Endothelial cell of umbilical vein (primary cell): ENCODE results near the gene PRPF19. TPM values are rescaled to one million over a fixed set of nuclear protein-coding genes. Genes with fewer than 3 reads are reported as not detected.

Source experiments
- BruUV-seq: library from RNA; stranded (reverse); fragments of 400-500 nt; replicated peaks from 2 replicates; lab custom pipeline; 2021; lab: Mats Ljungman, UMichigan
- CTCF ChIA-PET: fragments of 300-600, 350-600 bp; sonication (Branson Sonifier 250); formaldehyde crosslinking; loops from one replicate; lab custom pipeline; 2021; ENCODE audit warnings: antibody characterized with exemption, inconsistent platforms; lab: Charles Lee
- POLR2A ChIA-PET: fragments of 300-600, 350-600 bp; sonication (Branson Sonifier 250); formaldehyde crosslinking; loops from one replicate; lab custom pipeline; 2021; ENCODE audit warnings: antibody characterized with exemption, inconsistent platforms; lab: Charles Lee
- DNase-seq: peaks from one replicate; pipeline ENCODE4 v3.0.0-alpha.2; 2011; ENCODE audit warnings: low read depth, low spot score
- FAIRE-seq: peaks from 2 replicates; lab custom pipeline; 2011; peaks lifted over from hg19 to GRCh38; lab: Jason Lieb, UNC
- H2AFZ ChIP-seq: 2 replicates; pipeline ENCODE4 v1.6.0; 2012; ENCODE audit warnings: low read depth, low read length, control low read depth, inconsistent platforms
- H3K27ac ChIP-seq: 2 replicates; pipeline ENCODE4 v1.5.1; 2011; ENCODE audit warnings: low read depth, mild to moderate bottlenecking, control low read depth, low read length, moderate library complexity; ENCODE audit not compliant: insufficient read depth
- H3K27me3 ChIP-seq, 2 experiments: 2 replicates each; pipeline versions ENCODE4 v1.6.0 to v1.6.1; 2011; ENCODE audit warnings: low read length in 2 of 2, mixed read lengths in 1 of 2; ENCODE audit not compliant: control insufficient read depth in 2 of 2, insufficient read depth in 2 of 2
- H3K36me3 ChIP-seq, 2 experiments: 2 replicates in 1 of 2; 3 replicates in 1 of 2; pipeline ENCODE4 v1.5.1; 2011; ENCODE audit warnings: low read length in 2 of 2, mild to moderate bottlenecking in 1 of 2, moderate library complexity in 1 of 2; ENCODE audit not compliant: control insufficient read depth in 2 of 2, insufficient read depth in 2 of 2; ENCODE audit errors: extremely low read depth in 1 of 2
- H3K4me1 ChIP-seq: 3 replicates; pipeline ENCODE4 v1.5.1; 2011; ENCODE audit warnings: mild to moderate bottlenecking, low read length; ENCODE audit not compliant: control insufficient read depth, insufficient read depth; ENCODE audit errors: extremely low read depth
- H3K4me2 ChIP-seq: 2 replicates; pipeline ENCODE4 v1.6.1; 2011; ENCODE audit warnings: low read length, control low read depth, mixed read lengths; ENCODE audit not compliant: insufficient read depth
- H3K4me3 ChIP-seq, 3 experiments: fragments of 200-600 bp in 1 of 3; sonication (generic), shearing (Covaris generic) in 1 of 3; replicated peaks in 1 of 3; 2 replicates each; pipeline ENCODE4 v1.5.1; 2011 to 2016; ENCODE audit warnings: control low read depth in 3 of 3, low read length in 3 of 3, mild to moderate bottlenecking in 2 of 3, inconsistent platforms in 1 of 3, low read depth in 1 of 3, moderate library complexity in 1 of 3; ENCODE audit not compliant: insufficient read depth in 1 of 3
- H3K79me2 ChIP-seq: 2 replicates; pipeline ENCODE4 v1.6.0; 2012; ENCODE audit warnings: low read length, inconsistent platforms; ENCODE audit not compliant: control insufficient read depth, insufficient read depth
- H3K9ac ChIP-seq: replicated peaks from 2 replicates; pipeline ENCODE3; 2011; ENCODE audit warnings: low read length, control low read depth; ENCODE audit not compliant: insufficient read depth; ENCODE audit errors: extremely low read depth
- H3K9me1 ChIP-seq: replicated peaks from 3 replicates; pipeline ENCODE4 v1.6.0; 2011; ENCODE audit warnings: mild to moderate bottlenecking, low read length; ENCODE audit not compliant: control insufficient read depth, insufficient read depth; ENCODE audit errors: extremely low read depth
- H3K9me3 ChIP-seq: replicated peaks from 2 replicates; pipeline ENCODE4 v1.5.1; 2012; ENCODE audit warnings: low read length, inconsistent platforms; ENCODE audit not compliant: control insufficient read depth, insufficient read depth
- H4K20me1 ChIP-seq: replicated peaks from 2 replicates; pipeline ENCODE3; 2011; ENCODE audit warnings: mild to moderate bottlenecking, low read length; ENCODE audit not compliant: control insufficient read depth, insufficient read depth; ENCODE audit errors: extremely low read depth
- CTCF ChIP-seq, 2 donors: IDR thresholded peaks; 1 replicate in 1 of 2; 2 replicates in 1 of 2; pipeline ENCODE4 v1.5.1; 2011; ENCODE audit warnings: low read length in 2 of 2, mild to moderate bottlenecking in 2 of 2, moderate library complexity in 2 of 2, control low read depth in 1 of 2, inconsistent platforms in 1 of 2, low read depth in 1 of 2; ENCODE audit not compliant: insufficient read depth in 1 of 2; ENCODE audit errors: extremely low read depth in 1 of 2
- EZH2 ChIP-seq: IDR thresholded peaks from 2 replicates; pipeline ENCODE4 v1.6.1; 2012; ENCODE audit warnings: borderline replicate concordance, low read depth, mild to moderate bottlenecking, moderate library complexity, low read length, inconsistent platforms; ENCODE audit not compliant: severe bottlenecking
- FOS ChIP-seq: IDR thresholded peaks from 2 replicates; pipeline ENCODE4 v1.6.1; 2011; ENCODE audit warnings: mild to moderate bottlenecking, low read length, moderate library complexity, borderline replicate concordance; ENCODE audit not compliant: insufficient read depth
- GATA2 ChIP-seq: IDR thresholded peaks from 2 replicates; pipeline ENCODE4 v1.7.0; 2011; ENCODE audit warnings: low read depth, mild to moderate bottlenecking, moderate library complexity, mixed read lengths, low read length; ENCODE audit not compliant: insufficient read length, insufficient read depth
- JUN ChIP-seq: IDR thresholded peaks from 2 replicates; pipeline ENCODE4 v1.6.1; 2011; ENCODE audit warnings: borderline replicate concordance, low read depth; ENCODE audit not compliant: insufficient read length, insufficient read depth
- MAX ChIP-seq: IDR thresholded peaks from 2 replicates; pipeline ENCODE4 v1.6.1; 2011; ENCODE audit not compliant: insufficient read depth, insufficient read length
- MYC ChIP-seq: IDR thresholded peaks from one replicate; pipeline ENCODE4 v1.6.1; 2011; ENCODE audit warnings: mild to moderate bottlenecking, low read depth, low read length
- POLR2A ChIP-seq: IDR thresholded peaks from 2 replicates; pipeline ENCODE4 v1.6.1; 2012; ENCODE audit warnings: low read depth, mild to moderate bottlenecking, control low read depth, low read length
- POLR2AphosphoS5 ChIP-seq: IDR thresholded peaks from 2 replicates; pipeline ENCODE4 v1.6.1; 2012; ENCODE audit warnings: low read depth, mild to moderate bottlenecking, control low read depth, low read length, moderate library complexity; ENCODE audit not compliant: insufficient read depth
- dilution Hi-C: fragments of 300-500 bp; cut with MboI; formaldehyde crosslinking; loops from one replicate; pipeline ENCODE4 v1.15.0; 2019; ENCODE audit warnings: low sequenced_read_pairs; ENCODE audit not compliant: extremely low pct_ligation_motif_present
- intact Hi-C: fragments of 100-400 bp; cut with micrococcal nuclease; formaldehyde crosslinking; loops from one replicate; pipeline ENCODE4 v1.10.0; 2022
- polyA plus RNA-seq, 4 experiments: library from polyadenylated mRNA; depleted of rRNA in 3 of 4; stranded (reverse) in 3 of 4; unstranded in 1 of 4; fragments of >200 nt; gene quantifications; 2 replicates each; pipeline versions ENCODE4 v1.2.1 to v1.2.3, GENCODE V29; 2011 to 2012; ENCODE audit warnings: missing spikeins in 1 of 4
- total RNA-seq: library from RNA; stranded (reverse); gene quantifications from 2 replicates; pipeline ENCODE4 v1.2.3, GENCODE V29; 2021

Gene PRPF19
- total and polyA plus RNA-seq, 2 donors (not counting 3 experiments of a cell fraction or from before 2014, with no cell fraction given) = 97.1 to 126 TPM

GRCh38 chr11:60925868-60926267 lies 19.5 kb upstream of the PRPF19 start:
- H2AFZ ChIP-seq = no peak overlapping the region
- no peaks in the 10 kb centered on the region for H4K20me1 ChIP-seq
- POLR2A ChIA-PET = interaction anchor here (0.6 kb wide), 1 partner anchor 14 kb away, joined by 3 read pairs; no protein-coding TSS in a partner anchor
- CTCF ChIA-PET = interaction anchor here (1.0 kb wide), 1 partner anchor 83 kb away, joined by 3 read pairs; no protein-coding TSS in a partner anchor
- dilution Hi-C loops (no loop called here), intact Hi-C loops (no loop called here)
- H3K27me3 ChIP-seq = no peaks in the 10 kb centered on the region
- H3K4me2 ChIP-seq = no peak overlapping the region
- H3K27ac ChIP-seq = no peak overlapping the region
- H3K9me3 ChIP-seq = no peaks in the 10 kb centered on the region
- no peaks in the 10 kb centered on the region for H3K79me2 ChIP-seq
- TF ChIP-seq GATA2 (no peak), EZH2 (no peak), MYC (no peak), MAX (no peak), JUN (no peak), CTCF (IDR thresholded peaks at IDR 0.05; ENCODE audit: extremely low read depth in 1 of 2, insufficient read depth in 1 of 2, low read depth in 1 of 2, low read length in 2 of 2) (no peak), POLR2A (no peak), FOS (no peak), POLR2AphosphoS5 (no peak)
- no peak for FAIRE-seq
- no peak for DNase-seq
- H3K36me3 ChIP-seq = peaks cover 7 to 36% of the 10 kb centered on the region in 2 experiments
- BruUV-seq = no TSS peak
- no peak overlapping the region for H3K4me3 ChIP-seq
- H3K9me1 ChIP-seq = no peaks in the 10 kb centered on the region
- H3K9ac ChIP-seq = no peak overlapping the region
- peaks cover 10% of the 10 kb centered on the region for H3K4me1 ChIP-seq
